Peyer's patch (tissue), 4 donors: ENCODE results near the gene ACP1.

Experiments used
- CTCF ChIP-seq, 6 experiments: fragments of 450-650 bp in 4 of 6; fragments of 200-600 bp in 2 of 6; sonication (generic) in 1 of 6; IDR thresholded peaks; one replicate each; pipeline ENCODE4 v1.5.1; 2017 to 2019; ENCODE audit warnings: antibody characterized with exemption in 6 of 6, mild to moderate bottlenecking in 3 of 6, moderate library complexity in 1 of 6
- POLR2A ChIP-seq, 2 donors: fragments of 450-650 bp; IDR thresholded peaks; one replicate each; pipeline ENCODE4 v1.5.1; 2017; ENCODE audit warnings: antibody characterized with exemption in 2 of 2, mild to moderate bottlenecking in 2 of 2, moderate library complexity in 2 of 2

DNA sequence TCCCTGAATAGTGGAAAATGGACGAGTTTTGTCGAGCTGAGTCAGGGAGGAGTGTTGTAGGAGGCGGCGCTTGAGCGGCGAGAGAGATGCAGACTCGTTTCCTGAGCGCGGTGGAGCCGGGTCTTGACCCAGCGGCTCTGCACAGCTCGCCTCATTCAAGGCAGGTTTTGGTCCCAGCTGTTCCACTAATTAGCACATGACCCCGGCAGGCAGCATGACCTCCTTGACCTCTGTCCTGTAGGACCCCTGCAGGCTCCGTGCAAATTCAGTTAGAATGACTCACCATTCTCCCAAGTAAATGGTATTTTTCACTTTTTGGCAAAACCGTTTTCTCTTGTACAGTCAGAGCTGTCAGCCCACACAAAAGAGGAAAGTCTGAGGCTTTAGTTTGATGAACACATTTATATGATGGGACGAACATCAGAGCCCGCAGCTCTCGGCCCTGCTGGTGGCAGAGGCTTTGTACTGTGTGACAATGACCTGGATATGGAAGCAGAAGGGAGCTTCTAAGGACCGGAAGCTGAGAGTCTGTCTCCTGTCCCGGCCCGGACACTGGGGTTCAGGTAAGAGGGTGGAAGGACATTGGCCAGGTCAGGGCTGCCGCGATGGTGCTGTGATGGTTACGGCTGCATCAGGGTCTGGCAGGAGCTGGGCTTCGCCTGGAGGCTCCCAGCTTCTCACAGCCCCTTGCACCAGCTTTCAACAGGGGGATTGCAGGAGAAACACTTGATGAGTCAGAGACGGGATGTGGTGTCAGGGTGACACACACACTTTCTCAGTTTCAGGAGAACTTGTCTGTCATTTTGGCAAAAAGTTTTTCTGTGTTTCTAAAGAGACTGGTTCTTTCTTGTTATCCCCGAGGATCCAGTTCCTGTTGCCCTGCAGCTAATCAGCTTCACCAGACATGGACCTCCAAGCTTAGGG lies 53.0 kb downstream of the ACP1 start:
- TF ChIP-seq CTCF (IDR thresholded peaks at IDR 0.05) (no peak), POLR2A (IDR thresholded peaks at IDR 0.05) (no peak)
